ENCODE measurements around the gene TTC33. TPM values are rescaled to one million over a fixed set of nuclear protein-coding genes. Genes with fewer than 3 reads are reported as not detected.

TTC33 gene
- total RNA-seq, 1 donor from 2014 or later, result 14.3 TPM

GRCh38 chr5:40587376-40587775 lies 168.4 kb downstream of the TTC33 start:
- Histone ChIP-seq H3K36me3 (no peaks in the 10 kb centered on the region), H3K27me3 (ENCODE audit: low read depth) (no peaks in the 10 kb centered on the region), H3K27ac (replicated peaks) (no peak overlapping the region), H3K4me1 (no peaks in the 10 kb centered on the region), H3K4me3 (no peak overlapping the region), H3K9me3 (replicated peaks) (no peaks in the 10 kb centered on the region)
- DNase-seq, result no peak
- intact Hi-C loops (cut with micrococcal nuclease), result no loop called here
- TF ChIP-seq CTCF (IDR thresholded peaks at IDR 0.05; ENCODE audit: borderline replicate concordance), result no peak

- Histone ChIP-seq H3K4me3 (no peak overlapping the region), H3K27ac (replicated peaks) (no peak overlapping the region), H3K36me3 (no peaks in the 10 kb centered on the region), H3K27me3 (ENCODE audit: low read depth) (no peaks in the 10 kb centered on the region), H3K9me3 (replicated peaks) (no peaks in the 10 kb centered on the region), H3K4me1 (no peaks in the 10 kb centered on the region)
- intact Hi-C loops (cut with micrococcal nuclease), result no loop called here
- TF ChIP-seq CTCF (IDR thresholded peaks at IDR 0.05; ENCODE audit: borderline replicate concordance), result no peak
- no peak for DNase-seq
These were observed 170.1 kb downstream of the TTC33 start for GRCh38 chr5:40585537-40586267.

- no peaks in the 10 kb centered on the region for H3K36me3 ChIP-seq
- no peak for TF ChIP-seq CTCF (IDR thresholded peaks at IDR 0.05; ENCODE audit: borderline replicate concordance)
- DNase-seq, result no peak
These were observed 171.7 kb downstream of the TTC33 start for GRCh38 chr5:40584054-40584453.

GRCh38 chr5:40578501-40579451 lies 177.0 kb downstream of the TTC33 start:
- DNase-seq, result no peak
- Histone ChIP-seq H3K4me1 (no peaks in the 10 kb centered on the region), H3K27ac (replicated peaks) (no peak overlapping the region), H3K27me3 (ENCODE audit: low read depth) (no peaks in the 10 kb centered on the region), H3K36me3 (no peaks in the 10 kb centered on the region), H3K9me3 (replicated peaks) (no peaks in the 10 kb centered on the region), H3K4me3 (no peak overlapping the region)
- TF ChIP-seq CTCF (IDR thresholded peaks at IDR 0.05; ENCODE audit: borderline replicate concordance), result no peak
- intact Hi-C loops (cut with micrococcal nuclease), result no loop called here

More at GRCh38 chr5:40584054-40584453, 171.7 kb downstream of the TTC33 start:
- Histone ChIP-seq H3K27ac (replicated peaks) (no peak overlapping the region), H3K9me3 (replicated peaks) (no peaks in the 10 kb centered on the region), H3K27me3 (ENCODE audit: low read depth) (no peaks in the 10 kb centered on the region), H3K4me3 (no peak overlapping the region), H3K4me1 (no peaks in the 10 kb centered on the region)
- intact Hi-C loops (cut with micrococcal nuclease), result no loop called here

- no peak for DNase-seq
- Histone ChIP-seq H3K4me3 (no peak overlapping the region), H3K27ac (replicated peaks) (no peak overlapping the region), H3K36me3 (no peaks in the 10 kb centered on the region), H3K27me3 (ENCODE audit: low read depth) (no peaks in the 10 kb centered on the region), H3K4me1 (no peaks in the 10 kb centered on the region), H3K9me3 (replicated peaks) (no peaks in the 10 kb centered on the region)
- intact Hi-C loops (cut with micrococcal nuclease), result no loop called here
- no peak for TF ChIP-seq CTCF (IDR thresholded peaks at IDR 0.05; ENCODE audit: borderline replicate concordance)
These were observed 178.0 kb downstream of the TTC33 start for GRCh38 chr5:40577718-40578117.
